ENCODE results near the gene COL4A1.

Gene COL4A1

DNA sequence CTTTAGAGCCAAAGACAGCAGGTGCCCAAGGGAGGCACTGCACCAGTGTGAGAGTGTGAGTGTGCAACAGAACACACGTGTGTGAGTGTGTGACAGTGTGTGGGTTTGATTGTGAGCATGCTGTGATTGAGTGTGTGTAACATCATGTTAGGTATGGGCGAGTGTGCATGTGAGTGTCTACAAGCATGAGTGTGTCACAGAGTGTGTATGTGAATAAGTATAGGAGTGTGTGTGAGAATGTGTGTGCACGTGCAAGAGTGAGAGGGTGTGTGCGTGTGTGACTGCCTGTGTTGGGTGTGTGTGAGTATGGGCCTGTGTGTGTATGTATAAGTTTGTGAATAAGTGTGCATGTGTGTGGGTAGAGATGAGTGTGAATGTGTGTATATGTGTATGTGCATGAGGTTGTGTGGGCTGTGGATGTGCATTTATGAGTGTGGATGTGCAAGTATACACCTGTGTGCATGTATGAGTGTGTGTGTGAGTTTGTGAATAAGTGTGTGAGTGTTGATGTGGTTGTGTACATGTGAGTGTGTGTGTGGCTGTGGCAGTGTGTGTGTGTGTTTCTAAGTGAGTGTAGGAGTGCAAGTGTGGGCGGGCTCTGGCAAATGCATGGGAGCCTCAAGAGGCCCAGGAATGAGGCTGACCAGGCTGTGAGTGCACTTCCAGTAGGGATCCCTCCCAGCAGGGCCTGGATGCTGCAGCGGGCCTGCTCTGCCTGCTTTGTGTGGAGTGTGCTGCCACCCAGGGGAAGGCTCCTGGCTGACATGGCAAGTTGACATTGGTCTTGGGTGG, 198.4 kb downstream of the COL4A1 start:
- DNase-seq: peak in 10 of 14 donors; percentile 15 to 83 (median 56)

DNA sequence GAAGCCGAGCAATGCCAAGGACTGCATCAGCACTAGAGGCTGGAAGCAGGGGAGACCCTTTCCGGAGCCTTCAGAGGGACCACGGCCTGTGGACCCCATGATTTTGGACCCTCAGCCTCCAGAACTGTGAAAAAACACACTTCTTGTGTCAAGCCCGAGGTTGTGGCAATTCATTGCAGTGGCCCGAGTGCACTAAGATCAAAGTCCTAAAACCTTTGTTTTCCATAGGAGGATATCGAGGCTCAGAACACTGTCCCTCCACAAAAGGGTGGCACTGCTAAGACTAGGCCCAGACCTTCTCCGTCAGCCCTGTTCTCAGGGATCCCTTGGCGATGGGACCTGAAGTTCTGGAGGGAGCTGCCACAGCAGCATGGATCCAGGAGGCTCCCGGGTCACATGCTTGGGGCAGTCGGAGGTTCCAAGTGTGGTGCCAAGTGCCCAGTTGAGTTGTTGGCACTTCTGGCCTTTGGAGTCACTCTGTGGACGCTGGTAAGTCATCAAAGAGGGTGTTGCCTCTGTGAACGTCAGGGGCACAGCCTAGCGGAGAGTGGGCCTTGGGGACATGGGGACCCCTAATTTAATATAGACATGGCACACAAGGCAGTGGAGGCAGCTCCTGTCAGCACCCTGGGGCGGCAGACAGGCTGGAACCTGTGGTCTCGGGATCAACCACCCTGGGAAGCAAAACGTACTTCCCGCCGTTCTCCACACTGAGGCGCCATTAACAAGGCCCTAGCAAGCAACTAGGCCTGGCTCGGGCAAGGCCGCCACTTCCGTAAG, 199.2 kb downstream of the COL4A1 start:
- no peak for DNase-seq

DNA sequence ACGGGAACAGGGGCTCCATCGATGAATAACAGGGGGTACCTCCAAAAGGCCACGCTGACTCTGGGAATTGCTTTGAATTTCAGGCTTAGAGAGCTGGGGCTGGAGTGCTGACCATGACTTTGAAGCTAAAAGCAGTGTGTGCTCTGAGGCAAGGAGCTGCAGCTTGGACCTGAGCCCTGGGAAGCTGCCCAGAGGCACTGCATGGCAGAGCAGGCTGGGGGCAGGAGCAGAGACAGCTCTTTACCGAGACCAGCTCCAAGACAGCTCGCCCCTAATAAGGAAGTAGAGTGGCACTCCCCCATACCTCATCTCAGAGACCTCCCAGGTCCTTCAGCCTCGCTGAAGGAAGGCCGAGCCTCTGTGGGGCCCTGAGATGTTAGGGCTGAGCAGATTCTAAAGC, 200.2 kb downstream of the COL4A1 start:
- DNase-seq: peak in 6 of 14 donors; percentile 18 to 49 (median 32)

DNA sequence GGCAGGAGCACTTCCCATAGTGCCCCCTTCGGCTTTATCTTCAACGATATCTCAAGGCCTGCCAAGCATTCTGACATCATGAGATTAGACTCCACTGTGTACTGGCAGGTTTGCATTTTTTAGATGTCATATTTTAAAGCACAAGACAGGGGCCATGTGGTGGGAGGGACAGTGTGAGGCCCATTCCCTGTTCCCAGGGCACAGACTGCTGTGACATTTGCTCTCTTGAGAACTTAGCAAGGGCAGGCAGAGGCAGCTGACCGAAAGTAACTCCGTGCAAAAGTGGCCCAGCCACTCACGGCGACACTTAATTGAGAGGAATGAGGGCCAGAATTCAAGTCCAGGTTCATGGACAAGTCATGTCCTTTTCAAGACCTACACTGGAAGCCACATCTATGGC, 201.8 kb downstream of the COL4A1 start:
- DNase-seq: no peak

DNA sequence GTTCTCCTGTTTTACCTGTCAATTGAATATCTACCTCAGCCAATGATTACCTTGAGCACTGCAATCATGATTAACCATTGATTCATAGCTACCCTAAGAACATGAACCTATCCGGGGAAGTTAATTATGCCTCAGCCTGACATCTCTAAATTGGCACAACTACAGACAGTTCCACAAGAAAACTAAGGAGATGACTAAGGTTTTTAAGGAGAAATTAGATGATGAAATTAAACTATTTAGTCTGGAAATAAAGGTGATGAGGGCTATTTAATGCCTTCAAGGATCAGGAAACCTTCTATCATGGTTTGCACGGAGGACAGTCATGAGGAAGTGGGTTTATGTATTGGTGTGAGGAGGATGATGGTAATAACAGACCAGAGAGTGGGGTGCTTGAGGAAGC, 203.4 kb downstream of the COL4A1 start:
- no peak for DNase-seq

DNA sequence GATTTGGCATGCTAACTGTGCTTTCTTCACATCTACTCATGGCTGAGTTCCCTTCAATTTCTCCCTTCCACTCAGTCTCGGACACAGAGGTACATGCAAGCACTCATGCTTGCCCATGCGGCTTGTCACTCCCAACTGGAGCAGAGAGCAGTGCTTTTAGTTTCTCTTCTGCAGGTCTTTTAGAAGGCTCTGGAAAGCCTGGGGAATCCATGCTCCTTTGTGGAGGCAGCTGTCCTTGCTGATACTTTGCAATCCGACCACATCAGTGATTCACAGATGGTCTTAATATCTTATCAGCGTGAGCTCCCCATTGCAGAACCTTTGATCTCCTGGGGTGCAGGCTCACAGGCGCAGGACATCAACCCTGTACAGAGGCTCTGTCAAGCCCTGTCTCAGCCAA, 203.9 kb downstream of the COL4A1 start:
- no peak for DNase-seq

DNA sequence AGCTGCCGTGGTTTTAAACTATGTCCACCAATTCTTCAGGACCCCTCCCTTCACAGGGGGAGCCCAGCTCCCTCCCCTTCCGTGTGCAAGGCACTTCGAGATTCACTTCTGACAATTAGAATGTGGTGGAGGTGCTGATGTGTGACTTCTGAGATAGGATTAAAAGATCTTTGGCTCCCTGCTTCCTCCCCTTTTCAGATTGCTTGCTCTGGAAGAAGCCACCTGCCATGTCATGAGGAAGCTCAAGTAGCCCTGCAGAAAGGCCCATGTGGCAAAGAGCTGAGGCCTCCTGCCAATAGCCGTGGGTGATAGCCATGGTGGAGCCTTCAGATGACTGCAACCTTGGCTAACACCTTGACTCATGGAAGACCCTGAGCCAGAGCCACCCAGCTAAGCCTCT, 204.9 kb downstream of the COL4A1 start:
- no peak for DNase-seq

DNA sequence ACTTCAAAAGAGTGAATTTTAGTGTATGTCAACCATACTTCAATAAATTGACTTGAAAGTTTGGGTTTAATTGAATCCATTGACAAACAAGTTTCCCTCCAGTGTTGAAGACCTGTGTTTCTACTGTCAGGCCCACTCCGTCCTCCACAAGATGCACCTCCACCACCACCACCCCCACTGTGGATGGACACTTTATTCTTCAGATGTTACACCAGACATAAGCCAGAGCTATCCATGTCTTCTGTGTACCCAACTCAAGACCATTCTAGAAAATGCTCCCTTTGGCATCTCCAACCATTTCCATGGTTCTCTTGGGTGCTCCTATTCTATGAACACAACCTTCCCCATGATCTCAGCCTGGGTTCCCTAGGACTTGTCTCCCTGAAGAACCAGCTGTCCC, 207.0 kb downstream of the COL4A1 start:
- no peak for DNase-seq
